Thoracic aorta (tissue), 2 donors: ENCODE data around the gene APBA2. TPM values are rescaled to one million over a fixed set of nuclear protein-coding genes. Genes with fewer than 3 reads are reported as not detected.

Experiments
- ATAC-seq: fragments of 150-250 bp; one replicate; pipeline ENCODE4 v1.8.0; 2017; ENCODE audit warnings: low read depth; ENCODE audit not compliant: insufficient number of reproducible peaks, low FRiP score
- DNase-seq: peaks from one replicate; pipeline ENCODE4 v3.0.0-alpha.2; 2020; ENCODE audit warnings: low spot score
- H3K27ac ChIP-seq, 2 donors: fragments of 200-600 bp; sonication (generic); 1 replicate in 1 of 2; 2 replicates in 1 of 2; pipeline ENCODE4 v1.5.1; 2016; ENCODE audit warnings: mild to moderate bottlenecking in 2 of 2, moderate library complexity in 2 of 2
- H3K27me3 ChIP-seq: fragments of 200-600 bp; sonication (generic); replicated peaks from 2 replicates; pipeline ENCODE4 v1.6.0; 2016; ENCODE audit warnings: mild to moderate bottlenecking; ENCODE audit not compliant: insufficient read depth
- H3K36me3 ChIP-seq: fragments of 200-600 bp; sonication (generic); one replicate; pipeline ENCODE4 v1.5.1; 2016
- H3K4me1 ChIP-seq, 2 donors: fragments of 200-600 bp; sonication (generic); 1 replicate in 1 of 2; 2 replicates in 1 of 2; pipeline versions ENCODE4 v1.5.1 to v1.6.0; 2016; ENCODE audit warnings: low read depth in 2 of 2, mild to moderate bottlenecking in 1 of 2; ENCODE audit not compliant: control insufficient read depth in 1 of 2
- H3K4me3 ChIP-seq: fragments of 200-600 bp; sonication (generic); 2 replicates; pipeline ENCODE4 v1.5.1; 2016; ENCODE audit warnings: mild to moderate bottlenecking
- H3K9me3 ChIP-seq: fragments of 200-600 bp; sonication (generic); 2 replicates; pipeline ENCODE4 v1.5.1; 2016
- CTCF ChIP-seq: fragments of 200-600 bp; sonication (generic); IDR thresholded peaks from one replicate; pipeline ENCODE4 v1.5.1; 2019; ENCODE audit warnings: antibody characterized with exemption
- total RNA-seq, 2 donors: library from RNA; depleted of rRNA; stranded (reverse); fragments of >200 nt; gene quantifications; one replicate each; pipeline versions ENCODE4 v1.1.0 to v1.2.3, GENCODE V29; 2016

Gene APBA2
- total RNA-seq, 2 donors from 2014 or later, result 4.9 to 5.6 TPM

DNA sequence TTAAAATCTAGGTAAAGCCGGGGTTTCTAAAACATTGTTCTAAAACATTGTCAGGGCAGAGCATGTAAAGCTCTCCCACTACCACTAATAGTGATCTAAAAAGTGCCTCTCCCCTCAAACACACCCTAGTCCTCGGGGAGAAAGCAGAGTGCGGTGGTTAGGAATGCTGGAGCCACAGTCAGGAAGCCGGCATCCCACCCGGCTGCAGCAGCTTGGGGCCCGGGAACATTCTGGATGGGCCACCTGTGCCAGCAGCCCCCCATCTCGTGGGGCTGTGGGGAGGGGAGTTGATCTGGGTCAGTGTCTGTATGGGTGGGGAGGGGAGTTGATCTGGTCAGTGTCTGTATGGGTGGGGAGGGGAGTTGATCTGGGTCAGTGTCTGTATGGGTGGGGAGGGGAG lies 176.9 kb downstream of the APBA2 start:
- no peak overlapping the region for H3K27ac ChIP-seq
- ATAC-seq (no peak), DNase-seq (no peak)
- no peak for TF ChIP-seq CTCF
- H3K27me3 ChIP-seq, result no peaks in the 10 kb centered on the region
- no peaks in the 10 kb centered on the region for H3K4me1 ChIP-seq
- H3K9me3 ChIP-seq, result no peaks in the 10 kb centered on the region
- no peaks in the 10 kb centered on the region for H3K36me3 ChIP-seq
- H3K4me3 ChIP-seq, result no peak overlapping the region

DNA sequence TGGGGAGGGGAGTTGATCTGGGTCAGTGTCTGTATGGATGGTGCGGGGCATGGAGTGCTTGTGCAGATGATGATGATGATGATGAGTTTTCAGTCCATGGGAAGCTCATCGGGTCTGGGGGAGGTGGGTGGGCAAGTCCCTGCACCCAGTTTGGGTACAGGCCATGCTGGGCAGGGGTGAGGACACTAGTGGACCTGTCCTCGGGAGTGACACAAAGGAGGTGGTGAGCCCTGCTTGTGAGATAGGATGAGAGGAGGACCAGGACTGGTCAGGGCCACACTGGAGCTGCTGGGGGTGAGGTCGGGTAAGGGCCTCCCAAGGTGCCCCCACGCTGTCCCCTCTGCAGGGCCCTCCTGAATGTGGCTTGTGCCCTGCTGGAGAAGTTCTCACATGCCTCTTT lies 177.9 kb downstream of the APBA2 start:
- DNase-seq (no peak), ATAC-seq (no peak)
- H3K4me3 ChIP-seq, result no peak overlapping the region
- TF ChIP-seq CTCF, result no peak
- no peaks in the 10 kb centered on the region for H3K27me3 ChIP-seq
- no peaks in the 10 kb centered on the region for H3K36me3 ChIP-seq
- no peaks in the 10 kb centered on the region for H3K9me3 ChIP-seq
- no peak overlapping the region for H3K27ac ChIP-seq
- no peaks in the 10 kb centered on the region for H3K4me1 ChIP-seq

DNA sequence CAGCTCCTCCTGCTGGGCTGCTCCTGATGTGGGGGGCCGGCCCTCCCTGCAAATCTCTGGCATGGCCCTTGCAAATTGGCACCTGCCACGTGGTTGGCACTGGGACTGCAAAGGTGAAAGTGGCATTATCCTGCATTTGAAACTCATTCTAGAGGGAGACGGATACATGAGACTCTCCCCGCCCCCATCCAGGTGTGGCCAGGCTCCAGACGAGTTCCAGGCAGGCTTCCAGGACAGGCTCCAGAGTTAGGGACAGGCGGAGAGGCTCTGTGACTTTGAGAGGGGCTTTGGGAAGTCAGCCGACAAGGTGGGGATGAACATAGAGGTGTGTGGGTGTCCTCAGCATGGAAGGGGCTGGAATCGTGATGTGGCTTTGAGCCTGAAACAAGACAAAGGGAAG lies 178.5 kb downstream of the APBA2 start:
- DNase-seq, result no peak
- H3K27ac ChIP-seq, result no peak overlapping the region
- H3K27me3 ChIP-seq, result no peaks in the 10 kb centered on the region
- H3K36me3 ChIP-seq, result no peaks in the 10 kb centered on the region
- no peak for TF ChIP-seq CTCF
- no peaks in the 10 kb centered on the region for H3K4me1 ChIP-seq
- H3K9me3 ChIP-seq, result no peaks in the 10 kb centered on the region
- H3K4me3 ChIP-seq, result no peak overlapping the region
- ATAC-seq, result no peak

DNA sequence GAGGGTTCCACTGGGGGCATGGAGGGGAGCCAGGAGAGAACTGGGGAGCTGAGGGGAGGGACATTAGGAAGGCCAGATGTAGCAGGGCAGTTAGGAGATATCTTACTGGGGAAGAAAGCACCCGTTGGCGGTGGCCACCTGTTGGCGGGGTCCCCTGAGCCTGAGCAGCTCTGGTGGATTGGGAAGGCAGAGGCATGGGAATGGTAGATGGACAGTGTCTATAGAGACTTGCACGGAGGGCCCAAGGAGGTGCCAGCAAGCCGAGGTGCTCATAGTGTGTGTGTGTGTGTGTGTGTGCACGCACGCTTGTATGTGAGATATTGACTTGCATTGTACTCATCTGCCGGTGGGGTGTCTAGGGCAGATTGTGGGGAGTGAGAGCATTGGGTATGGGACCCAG lies 179.0 kb downstream of the APBA2 start:
- Histone ChIP-seq H3K27ac (no peak overlapping the region), H3K27me3 (no peaks in the 10 kb centered on the region), H3K4me1 (no peaks in the 10 kb centered on the region), H3K9me3 (no peaks in the 10 kb centered on the region), H3K4me3 (no peak overlapping the region), H3K36me3 (no peaks in the 10 kb centered on the region)
- DNase-seq (no peak), ATAC-seq (no peak)
- TF ChIP-seq CTCF, result no peak

GRCh38 chr15:29065571-29065970 lies 179.8 kb downstream of the APBA2 start:
- no peaks in the 10 kb centered on the region for H3K4me1 ChIP-seq
- no peak for TF ChIP-seq CTCF
- no peak overlapping the region for H3K4me3 ChIP-seq
- H3K9me3 ChIP-seq, result no peaks in the 10 kb centered on the region
- ATAC-seq (no peak), DNase-seq (no peak)
- H3K36me3 ChIP-seq, result no peaks in the 10 kb centered on the region
- no peak overlapping the region for H3K27ac ChIP-seq
- H3K27me3 ChIP-seq, result no peaks in the 10 kb centered on the region
